Ishikawa (cell line): ENCODE data around the gene DOCK3.

ENCODE experiments used
- EP300 ChIP-seq: IDR thresholded peaks from 2 replicates; pipeline ENCODE4 v1.6.1; 2012; ENCODE audit warnings: borderline replicate concordance
- FOXM1 ChIP-seq: IDR thresholded peaks from 2 replicates; pipeline ENCODE4 v1.6.1; 2012; ENCODE audit warnings: low read depth, borderline replicate concordance
- MAX ChIP-seq: IDR thresholded peaks from 2 replicates; pipeline ENCODE4 v1.6.1; 2012
- RAD21 ChIP-seq: IDR thresholded peaks from 2 replicates; pipeline ENCODE4 v1.6.1; 2012; ENCODE audit warnings: low read depth
- REST ChIP-seq: IDR thresholded peaks from 2 replicates; pipeline ENCODE4 v1.6.1; 2012; ENCODE audit warnings: low read depth, mild to moderate bottlenecking
- TAF1 ChIP-seq: IDR thresholded peaks from 2 replicates; pipeline ENCODE4 v1.6.1; 2012; ENCODE audit warnings: low read depth, mild to moderate bottlenecking
- TEAD4 ChIP-seq: IDR thresholded peaks from 2 replicates; pipeline ENCODE4 v1.6.1; 2012
- USF1 ChIP-seq: IDR thresholded peaks from 2 replicates; pipeline ENCODE4 v1.6.1; 2012
- YY1 ChIP-seq: IDR thresholded peaks from 2 replicates; pipeline ENCODE4 v1.6.1; 2012; ENCODE audit warnings: low read depth

- no peak for TF ChIP-seq TAF1
- no peak for TF ChIP-seq MAX
- TF ChIP-seq EP300: no peak
- no peak for TF ChIP-seq REST
- TF ChIP-seq USF1: no peak
- no peak for TF ChIP-seq FOXM1
- no peak for TF ChIP-seq YY1
- no peak for TF ChIP-seq TEAD4
- TF ChIP-seq RAD21: no peak
Measured at GRCh38 chr3:51137715-51138114, 463.0 kb downstream of the DOCK3 start.
